Kidney epithelial cell (primary cell): Measurements from ENCODE around the gene MYADML2. TPM values are rescaled to one million over a fixed set of nuclear protein-coding genes. Genes with fewer than 3 reads are reported as not detected.
A peak's percentile ranks its signal among the peaks of the same experiment; 100 is the strongest.

ENCODE experiments used
- DNase-seq: peaks from one replicate; pipeline ENCODE4 v3.0.0-alpha.2; 2010; ENCODE audit warnings: low read depth
- H3K27me3 ChIP-seq: 2 replicates; pipeline ENCODE4 v1.6.0; 2011; ENCODE audit warnings: low read length; ENCODE audit not compliant: control insufficient read depth, insufficient read depth
- H3K36me3 ChIP-seq: 2 replicates; pipeline ENCODE4 v1.5.1; 2011; ENCODE audit warnings: low read length; ENCODE audit not compliant: control insufficient read depth, insufficient read depth
- H3K4me3 ChIP-seq: 2 replicates; pipeline ENCODE4 v1.5.1; 2011; ENCODE audit warnings: low read depth, mild to moderate bottlenecking, control low read depth, low read length
- CTCF ChIP-seq: IDR thresholded peaks from 2 replicates; pipeline ENCODE4 v1.5.1; 2011; ENCODE audit warnings: mild to moderate bottlenecking, moderate library complexity, low read length, control low read depth, inconsistent platforms; ENCODE audit not compliant: insufficient read depth, poor library complexity, severe bottlenecking
- total RNA-seq: library from RNA; depleted of rRNA; stranded (reverse); fragments of >200 nt; gene quantifications from 2 replicates; pipeline ENCODE4 v1.2.3, GENCODE V29; 2015

MYADML2 gene
- total RNA-seq, 1 donor from 2014 or later: not detected

GRCh38 chr17:81927152-81927652 is 19.8 kb downstream of the MYADML2 start:
- no peak for TF ChIP-seq CTCF

GRCh38 chr17:81926451-81927151 is 20.4 kb downstream of the MYADML2 start:
- Histone ChIP-seq H3K27me3 (peaks cover 9% of the 10 kb centered on the region), H3K4me3 (peak overlapping the region; percentile 81), H3K36me3 (no peaks in the 10 kb centered on the region)
- no peak for TF ChIP-seq CTCF
- DNase-seq: peak; percentile 35

More at GRCh38 chr17:81927152-81927652, 19.8 kb downstream of the MYADML2 start:
- Histone ChIP-seq H3K36me3 (no peaks in the 10 kb centered on the region), H3K27me3 (peaks cover 9% of the 10 kb centered on the region), H3K4me3 (peak overlapping the region; percentile 81)
- DNase-seq: no peak

- peak overlapping the region; percentile 81 for H3K4me3 ChIP-seq
- peaks cover 1% of the 10 kb centered on the region for H3K36me3 ChIP-seq
- H3K27me3 ChIP-seq: peaks cover 9% of the 10 kb centered on the region
- TF ChIP-seq CTCF: no peak
- DNase-seq: no peak
These were observed 21.1 kb downstream of the MYADML2 start for GRCh38 chr17:81925860-81926450.

GRCh38 chr17:81924557-81925532 is 22.2 kb downstream of the MYADML2 start:
- Histone ChIP-seq H3K36me3 (peaks cover 1% of the 10 kb centered on the region), H3K27me3 (peaks cover 9% of the 10 kb centered on the region), H3K4me3 (no peak overlapping the region)
- no peak for TF ChIP-seq CTCF
- no peak for DNase-seq

- no peak for TF ChIP-seq CTCF
- H3K4me3 ChIP-seq: peak overlapping the region; percentile 15
- DNase-seq: peak; percentile 23
- H3K36me3 ChIP-seq: peaks cover 1% of the 10 kb centered on the region
- peaks cover 5% of the 10 kb centered on the region for H3K27me3 ChIP-seq
These were observed 23.5 kb downstream of the MYADML2 start for GRCh38 chr17:81923302-81924260.
